Occipital lobe (tissue), 2 donors: ENCODE data around the gene SLC30A9. TPM values are rescaled to one million over a fixed set of nuclear protein-coding genes. Genes with fewer than 3 reads are reported as not detected.

Experiments used
- DNase-seq: peaks from one replicate; lab custom pipeline; 2025; lab: John Stamatoyannopoulos, UW
- total RNA-seq: library from RNA; depleted of rRNA; stranded (reverse); fragments of >200 nt; gene quantifications from one replicate; pipeline ENCODE4 v1.2.3, GENCODE V29; 2014

SLC30A9 gene
- total RNA-seq, 1 donor from 2014 or later, result 116 TPM

DNA sequence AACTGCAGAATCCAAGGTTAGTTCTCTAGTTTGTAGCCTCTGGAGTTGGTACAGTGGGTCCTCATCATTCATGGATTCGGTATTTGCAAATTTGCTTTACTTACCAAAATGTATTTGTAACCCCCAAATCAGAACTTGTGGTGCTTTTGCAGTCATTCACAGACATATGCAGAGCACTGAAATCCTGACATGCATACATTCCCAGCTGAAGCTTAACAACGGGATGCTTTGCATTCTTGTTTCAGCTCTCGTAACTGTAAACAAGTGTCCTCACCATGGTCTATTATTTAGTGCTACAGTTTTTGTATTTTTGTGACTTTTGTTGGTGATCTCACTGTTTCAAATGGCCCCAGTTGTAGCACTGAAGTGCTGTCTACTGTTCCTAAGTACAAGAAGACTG is 146.0 kb downstream of the SLC30A9 start:
- DNase-seq, result no peak

Other genes starting within 250 kb of the SLC30A9 start
- gene PHOX2B, start 241.8 kb upstream of the SLC30A9 start, total RNA-seq, result not detected
- 60.5 TPM for gene TMEM33, start 55.1 kb upstream of the SLC30A9 start, total RNA-seq
- gene DCAF4L1, start 8.8 kb upstream of the SLC30A9 start, total RNA-seq, result under 0.01 TPM
- 11.5 TPM for gene BEND4, start 162.1 kb downstream of the SLC30A9 start, total RNA-seq